ENCODE measurements around the gene SPANXD.

Gene SPANXD

GRCh38 chrX:141673946-141674345, 24.6 kb downstream of the SPANXD start:
- Histone ChIP-seq H2AK5ac (ENCODE audit: low read length) (no peak overlapping the region), H4K91ac (ENCODE audit: low read depth, low read length) (no peak overlapping the region), H3K79me2 (ENCODE audit: control insufficient read depth, insufficient read depth, low read length, poor library complexity) (no peaks in the 10 kb centered on the region), H3K27ac (ENCODE audit: low read depth, low read length) (no peak overlapping the region), H3K9me3 (ENCODE audit: insufficient read depth, low read depth, low read length) (no peaks in the 10 kb centered on the region), H4K12ac (ENCODE audit: low read depth, low read length) (no peak overlapping the region), H4K8ac (ENCODE audit: low read depth, low read length) (no peak overlapping the region), H3K4me3 (ENCODE audit: low read depth, low read length) (no peak overlapping the region), H3K36me3 (ENCODE audit: control insufficient read depth in 1 of 2, insufficient read depth in 2 of 2, low read length in 2 of 2) (no peaks in the 10 kb centered on the region), H3K9ac (ENCODE audit: low read length) (no peak overlapping the region), H2BK120ac (ENCODE audit: insufficient read depth, low read length, poor library complexity) (no peak overlapping the region), H3K79me1 (ENCODE audit: low read length) (no peaks in the 10 kb centered on the region), H2AFZ (ENCODE audit: insufficient read depth, low read length, poor library complexity) (no peak overlapping the region), H3K14ac (ENCODE audit: low read length) (no peak overlapping the region), H2BK5ac (ENCODE audit: low read depth, low read length, poor library complexity) (no peak overlapping the region), H3K4me1 (ENCODE audit: control insufficient read depth in 1 of 2, insufficient read depth in 2 of 2, low read length in 2 of 2) (no peaks in the 10 kb centered on the region), H3K4ac (ENCODE audit: low read depth, low read length) (no peak overlapping the region), H3K4me2 (ENCODE audit: low read length) (no peak overlapping the region), H3K27me3 (ENCODE audit: insufficient read depth, low read length) (no peaks in the 10 kb centered on the region), H2BK12ac (ENCODE audit: low read length) (no peak overlapping the region), H3K23ac (ENCODE audit: low read length) (no peak overlapping the region), H3K18ac (ENCODE audit: low read length) (no peak overlapping the region)
- no CpG with 5 or more reads among the region's 2 CpGs for WGBS (ENCODE audit: extremely low coverage, insufficient coverage, insufficient read length)
- DNase-seq, result no peak

- Histone ChIP-seq H3K18ac (ENCODE audit: low read length) (no peak overlapping the region), H2BK5ac (ENCODE audit: low read depth, low read length, poor library complexity) (no peak overlapping the region)
These were observed 28.9 kb downstream of the SPANXD start for GRCh38 chrX:141669689-141670088.

GRCh38 chrX:141668371-141668770, 30.2 kb downstream of the SPANXD start:
- no peak overlapping the region for H3K4me2 ChIP-seq (ENCODE audit: low read length)
- H3K79me2 ChIP-seq (ENCODE audit: control insufficient read depth, insufficient read depth, low read length, poor library complexity), result no peaks in the 10 kb centered on the region
- H3K27me3 ChIP-seq (ENCODE audit: insufficient read depth, low read length), result no peaks in the 10 kb centered on the region
- H2AFZ ChIP-seq (ENCODE audit: insufficient read depth, low read length, poor library complexity), result no peak overlapping the region
- no peak overlapping the region for H2BK120ac ChIP-seq (ENCODE audit: insufficient read depth, low read length, poor library complexity)
- no peak overlapping the region for H3K4ac ChIP-seq (ENCODE audit: low read depth, low read length)
- H4K12ac ChIP-seq (ENCODE audit: low read depth, low read length), result no peak overlapping the region
- no peak overlapping the region for H2BK5ac ChIP-seq (ENCODE audit: low read depth, low read length, poor library complexity)
- DNase-seq, result no peak
- H3K23ac ChIP-seq (ENCODE audit: low read length), result no peak overlapping the region
- H4K91ac ChIP-seq (ENCODE audit: low read depth, low read length), result no peak overlapping the region
- H3K27ac ChIP-seq (ENCODE audit: low read depth, low read length), result no peak overlapping the region
- H3K9ac ChIP-seq (ENCODE audit: low read length), result no peak overlapping the region
- no peaks in the 10 kb centered on the region for H3K4me1 ChIP-seq (ENCODE audit: control insufficient read depth in 1 of 2, insufficient read depth in 2 of 2, low read length in 2 of 2)
- H3K4me3 ChIP-seq (ENCODE audit: low read depth, low read length), result no peak overlapping the region
- H3K9me3 ChIP-seq (ENCODE audit: insufficient read depth, low read depth, low read length), result no peaks in the 10 kb centered on the region
- no peak overlapping the region for H3K14ac ChIP-seq (ENCODE audit: low read length)
- no peak overlapping the region for H4K8ac ChIP-seq (ENCODE audit: low read depth, low read length)
- H2AK5ac ChIP-seq (ENCODE audit: low read length), result no peak overlapping the region
- H3K79me1 ChIP-seq (ENCODE audit: low read length), result no peaks in the 10 kb centered on the region
- H3K18ac ChIP-seq (ENCODE audit: low read length), result no peak overlapping the region
- H3K36me3 ChIP-seq (ENCODE audit: control insufficient read depth in 1 of 2, insufficient read depth in 2 of 2, low read length in 2 of 2), result no peaks in the 10 kb centered on the region
- no peak overlapping the region for H2BK12ac ChIP-seq (ENCODE audit: low read length)
- WGBS (ENCODE audit: extremely low coverage, insufficient coverage, insufficient read length), result no CpG with 5 or more reads among the region's 4 CpGs

More at GRCh38 chrX:141669689-141670088, 28.9 kb downstream of the SPANXD start:
- no peaks in the 10 kb centered on the region for H3K79me2 ChIP-seq (ENCODE audit: control insufficient read depth, insufficient read depth, low read length, poor library complexity)
- no peaks in the 10 kb centered on the region for H3K36me3 ChIP-seq (ENCODE audit: control insufficient read depth in 1 of 2, insufficient read depth in 2 of 2, low read length in 2 of 2)
- no peak for DNase-seq
- no CpG with 5 or more reads among the region's 1 CpG for whole genome bisulfite sequencing (ENCODE audit: extremely low coverage, insufficient coverage, insufficient read length)
- H3K27me3 ChIP-seq (ENCODE audit: insufficient read depth, low read length), result no peaks in the 10 kb centered on the region
- H4K12ac ChIP-seq (ENCODE audit: low read depth, low read length), result no peak overlapping the region
- no peaks in the 10 kb centered on the region for H3K79me1 ChIP-seq (ENCODE audit: low read length)
- no peaks in the 10 kb centered on the region for H3K4me1 ChIP-seq (ENCODE audit: control insufficient read depth in 1 of 2, insufficient read depth in 2 of 2, low read length in 2 of 2)
- H3K27ac ChIP-seq (ENCODE audit: low read depth, low read length), result no peak overlapping the region
- H2BK120ac ChIP-seq (ENCODE audit: insufficient read depth, low read length, poor library complexity), result no peak overlapping the region
- no peak overlapping the region for H3K14ac ChIP-seq (ENCODE audit: low read length)
- no peak overlapping the region for H2BK12ac ChIP-seq (ENCODE audit: low read length)
- H2AK5ac ChIP-seq (ENCODE audit: low read length), result no peak overlapping the region
- no peaks in the 10 kb centered on the region for H3K9me3 ChIP-seq (ENCODE audit: insufficient read depth, low read depth, low read length)
- no peak overlapping the region for H4K91ac ChIP-seq (ENCODE audit: low read depth, low read length)
- no peak overlapping the region for H3K23ac ChIP-seq (ENCODE audit: low read length)
- no peak overlapping the region for H2AFZ ChIP-seq (ENCODE audit: insufficient read depth, low read length, poor library complexity)
- H3K9ac ChIP-seq (ENCODE audit: low read length), result no peak overlapping the region
- H4K8ac ChIP-seq (ENCODE audit: low read depth, low read length), result no peak overlapping the region
- H3K4me3 ChIP-seq (ENCODE audit: low read depth, low read length), result no peak overlapping the region
- no peak overlapping the region for H3K4ac ChIP-seq (ENCODE audit: low read depth, low read length)
- no peak overlapping the region for H3K4me2 ChIP-seq (ENCODE audit: low read length)

GRCh38 chrX:141662781-141663180, 35.8 kb downstream of the SPANXD start:
- Histone ChIP-seq H2AFZ (ENCODE audit: insufficient read depth, low read length, poor library complexity) (no peak overlapping the region), H2BK12ac (ENCODE audit: low read length) (no peak overlapping the region), H3K4ac (ENCODE audit: low read depth, low read length) (no peak overlapping the region), H3K79me2 (ENCODE audit: control insufficient read depth, insufficient read depth, low read length, poor library complexity) (no peaks in the 10 kb centered on the region), H3K4me3 (ENCODE audit: low read depth, low read length) (no peak overlapping the region), H3K27ac (ENCODE audit: low read depth, low read length) (no peak overlapping the region), H4K8ac (ENCODE audit: low read depth, low read length) (no peak overlapping the region), H3K9ac (ENCODE audit: low read length) (no peak overlapping the region), H3K36me3 (ENCODE audit: control insufficient read depth in 1 of 2, insufficient read depth in 2 of 2, low read length in 2 of 2) (no peaks in the 10 kb centered on the region), H4K91ac (ENCODE audit: low read depth, low read length) (no peak overlapping the region), H3K27me3 (ENCODE audit: insufficient read depth, low read length) (no peaks in the 10 kb centered on the region), H3K14ac (ENCODE audit: low read length) (no peak overlapping the region), H2AK5ac (ENCODE audit: low read length) (no peak overlapping the region), H3K4me1 (ENCODE audit: control insufficient read depth in 1 of 2, insufficient read depth in 2 of 2, low read length in 2 of 2) (no peaks in the 10 kb centered on the region), H3K9me3 (ENCODE audit: insufficient read depth, low read depth, low read length) (no peaks in the 10 kb centered on the region), H4K12ac (ENCODE audit: low read depth, low read length) (no peak overlapping the region), H3K18ac (ENCODE audit: low read length) (no peak overlapping the region), H3K79me1 (ENCODE audit: low read length) (no peaks in the 10 kb centered on the region), H3K4me2 (ENCODE audit: low read length) (no peak overlapping the region), H3K23ac (ENCODE audit: low read length) (no peak overlapping the region), H2BK120ac (ENCODE audit: insufficient read depth, low read length, poor library complexity) (no peak overlapping the region), H2BK5ac (ENCODE audit: low read depth, low read length, poor library complexity) (no peak overlapping the region)
- DNase-seq, result no peak
- no CpG with 5 or more reads among the region's 6 CpGs for WGBS (ENCODE audit: extremely low coverage, insufficient coverage, insufficient read length)
